MM.1S (cell line): ENCODE results near the gene AP1G2.

ENCODE experiments used
- DNase-seq: peaks from one replicate; pipeline ENCODE4 v3.0.0-alpha.2; 2015
- H2AFZ ChIP-seq: fragments of 300-600 bp; sonication (generic); 2 replicates; pipeline ENCODE4 v1.6.0; 2016; ENCODE audit warnings: antibody characterized with exemption, low read length
- H3F3A ChIP-seq: fragments of 300-600 bp; sonication (generic); 2 replicates; pipeline ENCODE4 v1.6.1; 2016; ENCODE audit warnings: mild to moderate bottlenecking, antibody characterized with exemption, low read length, moderate library complexity, mixed read lengths; ENCODE audit not compliant: insufficient read depth
- H3K27ac ChIP-seq: fragments of 300-600 bp; sonication (generic); 2 replicates; pipeline ENCODE4 v1.5.1; 2016; ENCODE audit warnings: mild to moderate bottlenecking, low read length
- H3K27me3 ChIP-seq: fragments of 300-600 bp; sonication (generic); replicated peaks from 2 replicates; pipeline ENCODE4 v1.6.0; 2016; ENCODE audit warnings: low read length; ENCODE audit not compliant: insufficient read depth
- H3K36me3 ChIP-seq: fragments of 300-600 bp; sonication (generic); replicated peaks from 2 replicates; pipeline ENCODE4 v1.6.1; 2016; ENCODE audit warnings: mild to moderate bottlenecking, low read length, mixed read lengths; ENCODE audit not compliant: insufficient read depth
- H3K4me1 ChIP-seq: fragments of 300-600 bp; sonication (generic); 2 replicates; pipeline ENCODE4 v1.6.1; 2016; ENCODE audit warnings: low read length, mixed read lengths
- H3K4me2 ChIP-seq: fragments of 300-600 bp; sonication (generic); 2 replicates; pipeline ENCODE4 v1.6.0; 2016; ENCODE audit warnings: low read depth, low read length
- H3K4me3 ChIP-seq: fragments of 300-600 bp; sonication (generic); 2 replicates; pipeline ENCODE4 v1.5.1; 2016; ENCODE audit warnings: low read length, mixed read lengths
- H3K79me2 ChIP-seq: fragments of 300-600 bp; sonication (generic); 2 replicates; pipeline ENCODE4 v1.6.1; 2016; ENCODE audit warnings: mixed run types, low read length, mixed read lengths
- H3K9ac ChIP-seq: fragments of 300-600 bp; sonication (generic); 2 replicates; pipeline ENCODE4 v1.6.1; 2016; ENCODE audit warnings: low read length, mixed read lengths
- H3K9me2 ChIP-seq: fragments of 300-600 bp; sonication (generic); replicated peaks from 2 replicates; pipeline ENCODE4 v1.6.1; 2016; ENCODE audit warnings: mild to moderate bottlenecking, low read length, mixed read lengths; ENCODE audit not compliant: insufficient read depth
- H3K9me3 ChIP-seq: fragments of 300-600 bp; sonication (generic); replicated peaks from 2 replicates; pipeline ENCODE4 v1.6.1; 2016; ENCODE audit warnings: mild to moderate bottlenecking, low read length, mixed read lengths; ENCODE audit not compliant: insufficient read depth
- H4K20me1 ChIP-seq: fragments of 300-600 bp; sonication (generic); 2 replicates; pipeline ENCODE4 v1.6.1; 2016; ENCODE audit warnings: mild to moderate bottlenecking, low read length, moderate library complexity, mixed read lengths; ENCODE audit not compliant: insufficient read depth
- CTCF ChIP-seq: fragments of 300-600 bp; sonication (generic); IDR thresholded peaks from 2 replicates; pipeline ENCODE4 v1.5.1; 2016; ENCODE audit warnings: antibody characterized with exemption, low read length, mixed read lengths
- EZH2 ChIP-seq: fragments of 300-600 bp; sonication (generic); optimal IDR thresholded peaks from 2 replicates; pipeline ENCODE3; 2017; ENCODE audit warnings: low read depth, mild to moderate bottlenecking, antibody characterized with exemption, low read length, mixed read lengths
- EZH2phosphoT487 ChIP-seq: fragments of 300-600 bp; sonication (generic); IDR thresholded peaks from 2 replicates; pipeline ENCODE4 v1.6.1; 2018; ENCODE audit warnings: antibody characterized with exemption, low read length

The AP1G2 gene

DNA sequence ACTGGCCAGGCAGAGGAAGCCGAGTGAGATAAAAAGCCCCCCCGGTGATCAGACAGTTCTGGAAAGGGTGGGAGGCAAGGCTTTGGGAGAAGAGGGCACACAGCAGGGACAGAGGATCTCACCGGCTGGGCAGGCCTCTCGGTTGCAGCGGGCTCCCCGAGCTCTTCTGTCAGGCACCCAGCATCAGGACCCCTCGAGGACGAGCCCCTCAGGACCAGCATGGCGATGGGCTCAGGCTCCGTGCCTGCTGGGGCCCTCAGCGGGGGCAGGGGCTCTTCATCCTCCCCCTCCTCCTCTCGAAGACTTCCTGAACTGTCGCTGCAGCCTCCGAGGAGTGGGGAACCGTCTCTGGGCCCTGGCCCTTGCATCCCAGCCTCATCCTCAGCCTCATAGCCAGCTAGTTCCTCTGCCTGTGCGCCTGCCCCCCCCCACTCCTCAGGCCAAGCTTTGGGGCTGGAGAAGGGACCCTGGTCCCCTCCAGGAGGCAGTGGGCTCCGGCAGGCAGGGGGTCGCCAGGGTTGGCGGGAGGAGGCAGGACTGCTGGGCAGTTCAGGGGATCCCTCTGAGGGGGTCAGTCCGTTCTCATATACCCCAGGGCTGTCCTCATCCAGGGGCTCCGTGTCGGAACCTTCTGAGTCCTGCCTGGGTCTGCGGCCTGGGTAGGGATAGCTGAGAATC is 3.4 kb upstream of the AP1G2 start:
- H3K9ac ChIP-seq = no peak overlapping the region
- no peak for DNase-seq
- H3K27me3 ChIP-seq = no peaks in the 10 kb centered on the region
- H3K4me1 ChIP-seq = no peaks in the 10 kb centered on the region
- H3F3A ChIP-seq = no peaks in the 10 kb centered on the region
- no peak overlapping the region for H3K4me2 ChIP-seq
- TF ChIP-seq EZH2 (no peak), EZH2phosphoT487 (no peak), CTCF (no peak)
- no peaks in the 10 kb centered on the region for H3K9me2 ChIP-seq
- no peak overlapping the region for H3K4me3 ChIP-seq
- no peak overlapping the region for H2AFZ ChIP-seq
- H3K79me2 ChIP-seq = 0 out of 2 replicates have a peak, but pooled peaks cover 8% of the 10 kb centered on the region
- H3K9me3 ChIP-seq = no peaks in the 10 kb centered on the region
- H4K20me1 ChIP-seq = no peaks in the 10 kb centered on the region
- H3K27ac ChIP-seq = no peak overlapping the region
- no peaks in the 10 kb centered on the region for H3K36me3 ChIP-seq

- Histone ChIP-seq H3K4me2 (no peak overlapping the region), H3K9ac (no peak overlapping the region), H3F3A (no peaks in the 10 kb centered on the region), H3K36me3 (no peaks in the 10 kb centered on the region), H3K9me2 (no peaks in the 10 kb centered on the region), H3K27ac (no peak overlapping the region), H3K9me3 (no peaks in the 10 kb centered on the region), H3K79me2 (0 out of 2 replicates have a peak, but pooled peaks cover 8% of the 10 kb centered on the region), H4K20me1 (no peaks in the 10 kb centered on the region), H3K4me1 (no peaks in the 10 kb centered on the region), H3K4me3 (no peak overlapping the region), H2AFZ (no peak overlapping the region), H3K27me3 (no peaks in the 10 kb centered on the region)
- no peak for DNase-seq
- TF ChIP-seq EZH2phosphoT487 (no peak), EZH2 (no peak), CTCF (no peak)
Measured at GRCh38 chr14:23569443-23570151, 2.0 kb upstream of the AP1G2 start.

GRCh38 chr14:23568600-23569331 is 1.2 kb upstream of the AP1G2 start:
- TF ChIP-seq CTCF (no peak), EZH2 (no peak), EZH2phosphoT487 (no peak)
- H3K9me3 ChIP-seq = no peaks in the 10 kb centered on the region
- DNase-seq = no peak
- no peaks in the 10 kb centered on the region for H3K27me3 ChIP-seq
- H3F3A ChIP-seq = no peaks in the 10 kb centered on the region
- H3K4me2 ChIP-seq = no peak overlapping the region
- H3K27ac ChIP-seq = no peak overlapping the region
- H3K4me3 ChIP-seq = no peak overlapping the region
- no peak overlapping the region for H2AFZ ChIP-seq
- no peaks in the 10 kb centered on the region for H3K36me3 ChIP-seq
- H3K79me2 ChIP-seq = 0 out of 2 replicates have a peak, but pooled peaks cover 8% of the 10 kb centered on the region
- H3K9me2 ChIP-seq = no peaks in the 10 kb centered on the region
- no peaks in the 10 kb centered on the region for H4K20me1 ChIP-seq
- no peaks in the 10 kb centered on the region for H3K4me1 ChIP-seq
- no peak overlapping the region for H3K9ac ChIP-seq
